IMR-90 (cell line): ENCODE measurements around the gene NFATC1.

Experiments
- CHD1 ChIP-seq: IDR thresholded peaks from 2 replicates; pipeline ENCODE4 v1.6.1; 2012; ENCODE audit warnings: low read depth, low read length, improper control_type of control experiment
- FOS ChIP-seq: fragments of 150-350 bp; IDR thresholded peaks from 2 replicates; pipeline ENCODE4 v1.6.1; 2016; ENCODE audit warnings: low read depth, low read length
- MXI1 ChIP-seq: IDR thresholded peaks from 2 replicates; pipeline ENCODE4 v1.6.1; 2012; ENCODE audit warnings: low read depth, mild to moderate bottlenecking, low read length, moderate library complexity, borderline replicate concordance
- POLR2A ChIP-seq: IDR thresholded peaks from 2 replicates; pipeline ENCODE4 v1.6.1; 2012; ENCODE audit warnings: mild to moderate bottlenecking, low read depth, low read length
- TF ChIP-seq, protein P1 (sequence below): conservative IDR thresholded peaks from 2 replicates; pipeline ENCODE4 v1.5.1; 2012; ENCODE audit warnings: mild to moderate bottlenecking, low read depth, low read length, improper control_type of control experiment

DNA sequence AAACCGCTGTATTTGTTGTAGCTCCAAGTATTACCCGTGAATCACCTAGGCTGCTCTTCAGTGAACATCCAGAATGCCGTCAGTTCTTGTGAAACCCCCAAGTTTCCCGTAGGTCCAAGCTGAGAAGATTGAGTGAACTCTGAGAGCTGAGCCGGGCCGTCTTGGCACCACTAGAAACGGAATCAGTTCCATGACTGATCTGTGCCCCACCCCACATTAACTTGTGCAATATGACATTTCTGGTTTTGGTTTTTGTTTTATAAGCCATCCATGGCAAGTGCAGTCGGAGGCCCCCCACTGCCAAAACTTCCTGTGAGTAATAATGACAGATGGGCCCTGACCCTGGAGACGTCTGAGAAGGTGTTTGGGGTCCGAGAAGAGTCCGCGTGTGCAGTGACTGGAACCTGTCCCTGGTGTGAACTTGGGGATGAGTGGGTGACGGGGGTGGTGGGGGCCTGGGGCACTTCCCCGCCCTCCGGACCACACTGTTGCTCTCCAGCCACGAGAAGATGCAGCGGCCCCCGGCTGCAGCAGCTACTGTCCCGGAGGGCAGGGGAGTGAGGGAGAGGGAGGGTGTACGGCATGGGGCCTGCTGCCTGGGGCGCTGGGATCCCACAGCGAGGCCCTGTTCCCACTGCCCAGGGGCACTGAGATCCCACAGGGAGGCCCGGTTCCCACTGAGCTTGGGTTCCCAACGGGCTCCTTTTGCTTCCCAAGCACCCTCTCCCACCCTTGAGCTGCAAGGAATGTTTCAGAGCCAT is 26.5 kb downstream of the NFATC1 start:
- TF ChIP-seq, protein P1, sequence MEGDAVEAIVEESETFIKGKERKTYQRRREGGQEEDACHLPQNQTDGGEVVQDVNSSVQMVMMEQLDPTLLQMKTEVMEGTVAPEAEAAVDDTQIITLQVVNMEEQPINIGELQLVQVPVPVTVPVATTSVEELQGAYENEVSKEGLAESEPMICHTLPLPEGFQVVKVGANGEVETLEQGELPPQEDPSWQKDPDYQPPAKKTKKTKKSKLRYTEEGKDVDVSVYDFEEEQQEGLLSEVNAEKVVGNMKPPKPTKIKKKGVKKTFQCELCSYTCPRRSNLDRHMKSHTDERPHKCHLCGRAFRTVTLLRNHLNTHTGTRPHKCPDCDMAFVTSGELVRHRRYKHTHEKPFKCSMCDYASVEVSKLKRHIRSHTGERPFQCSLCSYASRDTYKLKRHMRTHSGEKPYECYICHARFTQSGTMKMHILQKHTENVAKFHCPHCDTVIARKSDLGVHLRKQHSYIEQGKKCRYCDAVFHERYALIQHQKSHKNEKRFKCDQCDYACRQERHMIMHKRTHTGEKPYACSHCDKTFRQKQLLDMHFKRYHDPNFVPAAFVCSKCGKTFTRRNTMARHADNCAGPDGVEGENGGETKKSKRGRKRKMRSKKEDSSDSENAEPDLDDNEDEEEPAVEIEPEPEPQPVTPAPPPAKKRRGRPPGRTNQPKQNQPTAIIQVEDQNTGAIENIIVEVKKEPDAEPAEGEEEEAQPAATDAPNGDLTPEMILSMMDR: no peak
- no peak for TF ChIP-seq MXI1
- TF ChIP-seq CHD1: no peak
- no peak for TF ChIP-seq POLR2A
- no peak for TF ChIP-seq FOS
